Measurements from ENCODE around the gene ACIN1. TPM values are rescaled to one million over a fixed set of nuclear protein-coding genes. Genes with fewer than 3 reads are reported as not detected.

ACIN1 gene
- total and polyA plus RNA-seq, 2 of the 8 experiments (the other 6 are each of a cell fraction or from before 2014, with no cell fraction given) = 132 to 233 TPM

- Histone ChIP-seq H3K27ac (ENCODE audit: low read depth, low read length) (no peak overlapping the region), H3K23me2 (ENCODE audit: low read depth, low read length) (no peaks in the 10 kb centered on the region; the same call in 1 of the 2 replicates), H4K8ac (ENCODE audit: extremely low read depth, insufficient read depth, low read length) (no peak overlapping the region), H2BK15ac (ENCODE audit: low read length) (no peak overlapping the region), H2BK5ac (ENCODE audit: low read depth, low read length) (no peak overlapping the region), H3K56ac (replicated peaks; ENCODE audit: insufficient read length, low read depth, low read length) (no peak overlapping the region), H4K20me1 (replicated peaks in 1 of 2; ENCODE audit: control insufficient read depth in 1 of 2, insufficient read depth in 2 of 2, low read length in 2 of 2) (peaks cover 1 to 12% of the 10 kb centered on the region in 2 experiments), H3K79me2 (ENCODE audit: control insufficient read depth in 1 of 2, insufficient read depth in 2 of 2, low read length in 2 of 2) (peaks cover 4 to 10% of the 10 kb centered on the region in 2 experiments; a peak in 1 of 4 replicates), H3K4me1 (replicated peaks in 1 of 4; ENCODE audit: control insufficient read depth in 3 of 4, insufficient read depth in 4 of 4, low read length in 3 of 4) (no peaks in the 10 kb centered on the region), H3K4ac (replicated peaks; ENCODE audit: insufficient read length, low read depth, low read length) (no peak overlapping the region), H3K9ac (replicated peaks in 1 of 4; ENCODE audit: extremely low read depth in 1 of 4, low read depth in 3 of 4, low read length in 3 of 4) (no peak overlapping the region), H2AFZ (ENCODE audit: low read length) (no peak overlapping the region), H4K91ac (replicated peaks; ENCODE audit: insufficient read length, low read length) (no peak overlapping the region), H3K18ac (ENCODE audit: extremely low read depth, low read length) (no peak overlapping the region), H3K14ac (ENCODE audit: insufficient read length) (no peak overlapping the region), H3K4me2 (ENCODE audit: insufficient read depth in 1 of 2, low read depth in 2 of 2, low read length in 2 of 2) (no peak overlapping the region), H3K9me3 (ENCODE audit: insufficient read depth in 2 of 2, low read depth in 1 of 2, low read length in 1 of 2) (no peaks in the 10 kb centered on the region; a peak in 1 of 4 replicates), H3K79me1 (ENCODE audit: low read depth, low read length) (no peaks in the 10 kb centered on the region), H3K4me3 (ENCODE audit: extremely low read depth in 1 of 4, insufficient read depth in 2 of 4, low read depth in 3 of 4, low read length in 4 of 4) (no peak overlapping the region), H2BK12ac (ENCODE audit: low read depth, low read length) (no peak overlapping the region), H3K36me3 (ENCODE audit: control insufficient read depth in 2 of 4, insufficient read depth in 4 of 4, low read length in 3 of 4) (peaks cover 34 to 90% (median 67%) of the 10 kb centered on the region in 4 experiments), H2BK120ac (replicated peaks; ENCODE audit: low read depth, low read length) (no peak overlapping the region), H2BK20ac (ENCODE audit: low read length) (no peak overlapping the region), H3K27me3 (replicated peaks in 1 of 4; ENCODE audit: control insufficient read depth in 3 of 4, extremely low read depth in 1 of 4, insufficient read depth in 3 of 4, low read length in 3 of 4) (no peaks in the 10 kb centered on the region), H2AK5ac (ENCODE audit: low read depth, low read length) (no peak overlapping the region), H3K23ac (ENCODE audit: insufficient read length) (no peak overlapping the region), H4K5ac (ENCODE audit: insufficient read length, low read depth, low read length) (no peak overlapping the region)
- POLR2A ChIA-PET (ENCODE audit: partially characterized antibody) = interaction anchor here (0.8 to 4.6 kb wide), 2 partner anchors 10 to 15 kb away, joined by 4 to 24 read pairs; partner anchors contain the start of genes ACIN1 and C14orf119
- FAIRE-seq = no peak
- TF ChIP-seq CEBPB (IDR thresholded peaks at IDR 0.05; ENCODE audit: low read depth, low read length) (no peak), E2F6 (IDR thresholded peaks at IDR 0.05) (no peak), RXRA (IDR thresholded peaks at IDR 0.05; ENCODE audit: insufficient read depth, low read depth, low read length) (no peak), BACH1 (IDR thresholded peaks at IDR 0.05; ENCODE audit: low read length) (no peak), HDAC6 (IDR thresholded peaks at IDR 0.05; ENCODE audit: low read depth, low read length) (no peak), SIN3A (conservative IDR thresholded peaks at IDR 0.05 in 1 of 2, IDR thresholded peaks at IDR 0.05 in 1 of 2; ENCODE audit: low read depth in 1 of 2, low read length in 2 of 2) (no peak), YY1 (IDR thresholded peaks at IDR 0.05; ENCODE audit: low read depth, low read length) (no peak), HDAC2 (IDR thresholded peaks at IDR 0.05; ENCODE audit: borderline replicate concordance in 1 of 2, low read depth in 2 of 2, low read length in 2 of 2) (no peak), CTBP2 (IDR thresholded peaks at IDR 0.05; ENCODE audit: borderline replicate concordance, insufficient read depth, insufficient read length, low read length) (no peak)
- 90% methylated on average over 2 of the region's 2 CpGs; no CpG with 5 or more reads in 1 of the 2 experiments for WGBS, 2 experiments (ENCODE audit: extremely low coverage in 1 of 2, insufficient coverage in 1 of 2, insufficient read length in 1 of 2, insufficient replicate concordance in 2 of 2, low coverage in 1 of 2, low lambda C conversion rate in 2 of 2, missing lambda C conversion rate in 1 of 2)
- CTCF ChIA-PET (ENCODE audit: partially characterized antibody) = interaction anchor here (0.8 to 4.7 kb wide), 6 partner anchors 9 to 106 kb away, joined by 4 to 35 read pairs (median 4); no protein-coding TSS in a partner anchor
- DNase-seq (ENCODE audit: low read depth in 1 of 2, low spot score in 2 of 2) = no peak
Measured at GRCh38 chr14:23079716-23080115, 15.2 kb downstream of the ACIN1 start.
